Measurements from ENCODE around the gene CAMKK2. TPM values are rescaled to one million over a fixed set of nuclear protein-coding genes. Genes with fewer than 3 reads are reported as not detected.

Gene CAMKK2
- total RNA-seq, 1 donor = 22.8 TPM

DNA sequence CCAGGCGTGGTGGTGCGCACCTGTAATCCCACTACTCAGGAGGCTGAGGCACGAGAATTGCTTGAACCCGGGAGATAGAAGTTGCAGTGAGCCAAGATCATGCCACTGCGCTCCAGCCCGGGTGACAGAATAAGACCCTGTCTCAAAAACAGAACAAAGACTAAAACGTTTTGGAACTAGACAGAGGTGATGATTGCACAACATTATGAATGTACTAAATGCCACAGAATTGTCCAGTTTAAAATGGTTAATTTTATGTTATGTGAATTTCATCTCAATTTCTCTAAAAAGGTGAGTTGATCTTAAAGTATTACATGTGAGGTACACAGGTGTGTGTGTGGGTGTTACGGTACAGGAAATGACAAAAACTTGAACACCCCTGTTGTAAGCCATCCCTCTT lies 70.1 kb downstream of the CAMKK2 start:
- H3K79me2 ChIP-seq (ENCODE audit: insufficient read depth, low read length) = no peaks in the 10 kb centered on the region
- H3K27ac ChIP-seq (ENCODE audit: low read depth, low read length) = no peak overlapping the region
- H3K36me3 ChIP-seq (ENCODE audit: insufficient read depth, low read length) = no peaks in the 10 kb centered on the region
- no peak overlapping the region for H3K4me3 ChIP-seq (ENCODE audit: insufficient read depth, low read length)
- no peaks in the 10 kb centered on the region for H3K4me1 ChIP-seq (ENCODE audit: insufficient read depth, low read length)
- DNase-seq (ENCODE audit: insufficient read length, low spot score, missing footprints) = no peak
- no peak overlapping the region for H2AFZ ChIP-seq (ENCODE audit: low read length)
- no peaks in the 10 kb centered on the region for H4K20me1 ChIP-seq (ENCODE audit: insufficient read depth, low read length)
- TF ChIP-seq, protein P1, sequence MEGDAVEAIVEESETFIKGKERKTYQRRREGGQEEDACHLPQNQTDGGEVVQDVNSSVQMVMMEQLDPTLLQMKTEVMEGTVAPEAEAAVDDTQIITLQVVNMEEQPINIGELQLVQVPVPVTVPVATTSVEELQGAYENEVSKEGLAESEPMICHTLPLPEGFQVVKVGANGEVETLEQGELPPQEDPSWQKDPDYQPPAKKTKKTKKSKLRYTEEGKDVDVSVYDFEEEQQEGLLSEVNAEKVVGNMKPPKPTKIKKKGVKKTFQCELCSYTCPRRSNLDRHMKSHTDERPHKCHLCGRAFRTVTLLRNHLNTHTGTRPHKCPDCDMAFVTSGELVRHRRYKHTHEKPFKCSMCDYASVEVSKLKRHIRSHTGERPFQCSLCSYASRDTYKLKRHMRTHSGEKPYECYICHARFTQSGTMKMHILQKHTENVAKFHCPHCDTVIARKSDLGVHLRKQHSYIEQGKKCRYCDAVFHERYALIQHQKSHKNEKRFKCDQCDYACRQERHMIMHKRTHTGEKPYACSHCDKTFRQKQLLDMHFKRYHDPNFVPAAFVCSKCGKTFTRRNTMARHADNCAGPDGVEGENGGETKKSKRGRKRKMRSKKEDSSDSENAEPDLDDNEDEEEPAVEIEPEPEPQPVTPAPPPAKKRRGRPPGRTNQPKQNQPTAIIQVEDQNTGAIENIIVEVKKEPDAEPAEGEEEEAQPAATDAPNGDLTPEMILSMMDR (IDR thresholded peaks at IDR 0.05; ENCODE audit: extremely low read depth, low read depth, low read length) = no peak
- H3K27me3 ChIP-seq (ENCODE audit: insufficient read depth, low read length) = no peaks in the 10 kb centered on the region
- no peak overlapping the region for H3K4me2 ChIP-seq (ENCODE audit: insufficient read depth, low read length)
- H3K9me3 ChIP-seq (ENCODE audit: low read depth, low read length) = no peaks in the 10 kb centered on the region

DNA sequence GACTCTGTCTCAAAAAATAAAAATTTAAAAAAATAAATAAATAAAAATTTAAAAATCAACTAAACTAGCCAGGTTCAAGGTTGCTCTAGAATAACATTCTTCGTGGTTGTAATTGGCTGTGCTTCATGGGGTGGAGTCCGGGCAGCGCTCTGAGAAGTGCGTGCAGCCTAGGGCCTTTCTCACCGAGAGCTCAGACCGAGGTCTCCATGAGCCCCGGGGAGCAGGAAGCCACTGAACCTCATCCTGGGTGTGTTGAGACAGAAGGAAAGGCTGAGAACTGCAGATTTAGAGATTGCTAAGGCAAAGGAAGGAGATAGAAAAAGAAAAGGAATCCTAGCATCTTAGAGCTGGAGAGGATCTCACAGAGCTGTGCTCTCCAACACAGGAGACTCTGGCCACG lies 71.9 kb downstream of the CAMKK2 start:
- H3K4me3 ChIP-seq (ENCODE audit: insufficient read depth, low read length) = no peak overlapping the region
- TF ChIP-seq, protein P1 (IDR thresholded peaks at IDR 0.05; ENCODE audit: extremely low read depth, low read depth, low read length) = no peak
- H4K20me1 ChIP-seq (ENCODE audit: insufficient read depth, low read length) = no peaks in the 10 kb centered on the region
- no peaks in the 10 kb centered on the region for H3K79me2 ChIP-seq (ENCODE audit: insufficient read depth, low read length)
- no peak overlapping the region for H3K27ac ChIP-seq (ENCODE audit: low read depth, low read length)
- no peak overlapping the region for H2AFZ ChIP-seq (ENCODE audit: low read length)
- no peak overlapping the region for H3K4me2 ChIP-seq (ENCODE audit: insufficient read depth, low read length)
- H3K27me3 ChIP-seq (ENCODE audit: insufficient read depth, low read length) = no peaks in the 10 kb centered on the region
- H3K4me1 ChIP-seq (ENCODE audit: insufficient read depth, low read length) = no peaks in the 10 kb centered on the region
- H3K36me3 ChIP-seq (ENCODE audit: insufficient read depth, low read length) = no peaks in the 10 kb centered on the region
- peak; percentile 29 for DNase-seq (ENCODE audit: insufficient read length, low spot score, missing footprints)
- no peaks in the 10 kb centered on the region for H3K9me3 ChIP-seq (ENCODE audit: low read depth, low read length)

DNA sequence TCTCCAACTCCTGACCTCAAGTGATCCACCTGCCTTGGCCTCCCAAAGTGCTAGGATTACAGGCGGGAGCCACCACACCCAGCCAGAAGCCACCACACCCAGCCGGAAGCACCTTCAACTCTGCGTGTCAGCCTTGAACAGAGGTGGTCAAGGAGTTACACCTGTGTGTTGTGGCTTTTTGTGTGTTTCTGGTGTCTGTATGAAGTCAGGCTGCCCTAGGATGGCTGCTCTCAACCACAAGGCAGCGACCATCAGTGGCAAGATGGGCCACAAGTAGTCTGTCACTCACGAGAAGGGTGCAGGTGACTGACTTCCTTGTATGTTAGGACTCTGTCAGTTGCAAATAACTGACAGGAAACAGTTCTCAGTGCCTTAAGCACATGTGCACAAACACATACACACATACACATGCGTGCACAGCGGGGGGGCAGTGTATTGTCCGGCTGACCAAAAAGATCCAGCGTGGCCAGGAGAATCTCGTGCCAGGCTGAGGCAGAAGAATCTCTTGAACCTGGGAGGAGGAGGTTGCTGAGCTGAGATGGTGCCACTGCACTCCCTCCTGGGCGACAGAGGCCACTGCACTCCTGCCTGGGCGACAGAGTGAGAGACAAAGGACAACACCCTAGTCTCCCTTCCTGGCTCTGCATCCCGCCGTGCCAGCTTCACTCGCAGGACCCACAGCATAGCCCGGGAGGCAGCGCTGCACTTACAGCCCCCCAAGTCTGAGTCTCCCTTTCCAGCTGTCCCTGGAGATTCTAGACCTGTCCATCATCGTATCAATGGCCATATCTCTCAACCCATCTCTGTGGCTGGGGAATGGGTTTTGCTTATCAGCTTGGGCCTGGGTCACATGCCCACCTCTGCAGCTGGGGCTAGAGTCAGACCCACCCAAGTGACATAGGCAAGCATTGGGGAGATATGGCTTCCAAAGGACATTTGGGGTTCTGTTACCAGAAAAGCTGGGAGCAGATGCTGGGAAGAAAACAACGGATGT lies 72.9 kb downstream of the CAMKK2 start:
- Histone ChIP-seq H3K27me3 (ENCODE audit: insufficient read depth, low read length) (no peaks in the 10 kb centered on the region), H3K9me3 (ENCODE audit: low read depth, low read length) (no peaks in the 10 kb centered on the region), H3K27ac (ENCODE audit: low read depth, low read length) (no peak overlapping the region), H3K36me3 (ENCODE audit: insufficient read depth, low read length) (no peaks in the 10 kb centered on the region), H3K79me2 (ENCODE audit: insufficient read depth, low read length) (no peaks in the 10 kb centered on the region), H3K4me1 (ENCODE audit: insufficient read depth, low read length) (no peaks in the 10 kb centered on the region), H2AFZ (ENCODE audit: low read length) (no peak overlapping the region), H4K20me1 (ENCODE audit: insufficient read depth, low read length) (no peaks in the 10 kb centered on the region), H3K4me2 (ENCODE audit: insufficient read depth, low read length) (no peak overlapping the region), H3K4me3 (ENCODE audit: insufficient read depth, low read length) (no peak overlapping the region)
- peak; percentile 17 for DNase-seq (ENCODE audit: insufficient read length, low spot score, missing footprints)
- TF ChIP-seq, protein P1 (IDR thresholded peaks at IDR 0.05; ENCODE audit: extremely low read depth, low read depth, low read length) = peak; percentile 37

DNA sequence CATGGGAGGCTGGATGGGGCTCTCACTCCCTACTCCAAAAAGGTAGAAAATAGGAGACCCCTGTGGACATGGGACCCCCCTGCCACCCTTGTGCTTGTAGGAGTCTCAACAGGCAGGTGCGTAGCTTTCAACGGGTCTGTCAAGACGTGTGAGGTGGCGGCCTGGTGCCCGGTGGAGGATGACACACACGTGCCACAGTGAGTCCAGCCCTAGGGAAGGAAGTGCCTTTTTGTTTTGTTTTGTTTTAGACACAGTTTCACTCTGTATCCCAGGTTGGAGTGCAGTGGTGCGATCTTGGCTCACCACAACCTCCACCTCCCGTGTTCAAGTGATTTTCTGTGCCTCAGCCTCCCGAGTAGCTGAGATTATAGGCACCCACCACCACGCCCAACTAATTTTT lies 73.7 kb downstream of the CAMKK2 start:
- Histone ChIP-seq H3K9me3 (ENCODE audit: low read depth, low read length) (no peaks in the 10 kb centered on the region), H3K4me1 (ENCODE audit: insufficient read depth, low read length) (no peaks in the 10 kb centered on the region), H3K79me2 (ENCODE audit: insufficient read depth, low read length) (no peaks in the 10 kb centered on the region), H4K20me1 (ENCODE audit: insufficient read depth, low read length) (no peaks in the 10 kb centered on the region), H3K27ac (ENCODE audit: low read depth, low read length) (no peak overlapping the region), H3K4me2 (ENCODE audit: insufficient read depth, low read length) (no peak overlapping the region), H3K4me3 (ENCODE audit: insufficient read depth, low read length) (no peak overlapping the region), H2AFZ (ENCODE audit: low read length) (no peak overlapping the region), H3K36me3 (ENCODE audit: insufficient read depth, low read length) (no peaks in the 10 kb centered on the region), H3K27me3 (ENCODE audit: insufficient read depth, low read length) (no peaks in the 10 kb centered on the region)
- peak; percentile 42 for DNase-seq (ENCODE audit: insufficient read length, low spot score, missing footprints)
- TF ChIP-seq, protein P1 (IDR thresholded peaks at IDR 0.05; ENCODE audit: extremely low read depth, low read depth, low read length) = no peak
